Esophagus muscularis mucosa (tissue), 4 donors: Measurements from ENCODE around the gene CELF4. TPM values are rescaled to one million over a fixed set of nuclear protein-coding genes. Genes with fewer than 3 reads are reported as not detected.

Source experiments
- DNase-seq: peaks from one replicate; pipeline ENCODE4 v3.0.0-alpha.2; 2017; ENCODE audit errors: extremely low spot score
- H3K27ac ChIP-seq, 4 donors: fragments of 200-600 bp; sonication (generic); replicated peaks in 1 of 4; 1 replicate in 3 of 4; 2 replicates in 1 of 4; pipeline ENCODE4 v1.5.1; 2016 to 2019; ENCODE audit warnings: mild to moderate bottlenecking in 1 of 4
- H3K27me3 ChIP-seq, 4 donors: fragments of 200-600 bp; sonication (generic); one replicate each; pipeline versions ENCODE4 v1.5.1 to v1.6.0; 2016 to 2019
- H3K36me3 ChIP-seq, 4 donors: fragments of 200-600 bp; sonication (generic); one replicate each; pipeline ENCODE4 v1.5.1; 2016 to 2019
- H3K4me1 ChIP-seq, 4 donors: fragments of 200-600 bp; sonication (generic); one replicate each; pipeline ENCODE4 v1.5.1; 2016 to 2019
- H3K4me3 ChIP-seq, 4 donors: fragments of 200-600 bp; sonication (generic); 1 replicate in 2 of 4; 2 replicates in 2 of 4; pipeline ENCODE4 v1.5.1; 2016 to 2019; ENCODE audit warnings: mild to moderate bottlenecking in 4 of 4, moderate library complexity in 1 of 4
- H3K9me3 ChIP-seq, 4 donors: fragments of 200-600 bp; sonication (generic); 1 replicate in 3 of 4; 2 replicates in 1 of 4; pipeline ENCODE4 v1.5.1; 2016 to 2019
- EP300 ChIP-seq: sonication (generic); formaldehyde crosslinking; IDR thresholded peaks from one replicate; pipeline ENCODE4 v1.6.1; 2017; ENCODE audit warnings: antibody characterized with exemption
- POLR2A ChIP-seq: fragments of 450-650 bp; IDR thresholded peaks from one replicate; pipeline ENCODE4 v1.6.1; 2017; ENCODE audit warnings: antibody characterized with exemption, moderate library complexity, mild to moderate bottlenecking, low read depth
- POLR2AphosphoS5 ChIP-seq, 2 donors: sonication (generic); formaldehyde crosslinking; IDR thresholded peaks; one replicate each; pipeline ENCODE4 v1.6.1; 2017; ENCODE audit warnings: antibody characterized with exemption in 2 of 2
- WGBS: methylation state at CpG from one replicate; pipeline ENCODE4 v1.1.5; 2018; 5-methylcytosine and 5-hydroxymethylcytosine counted together
- intact Hi-C: fragments of 100-400 bp; cut with DNase I; formaldehyde crosslinking; loops from one replicate; pipeline ENCODE4 v1.15.1; 2023
- total RNA-seq, 4 donors: library from RNA; depleted of rRNA; stranded (reverse); fragments of >200 nt; gene quantifications; one replicate each; pipeline versions ENCODE4 v1.1.0 to v1.2.1, GENCODE V29; 2016
- TF ChIP-seq, protein P1 (sequence below), 3 experiments: fragments of 200-600 bp in 2 of 3; fragments of 450-650 bp in 1 of 3; sonication (generic) in 2 of 3; IDR thresholded peaks; one replicate each; pipeline ENCODE4 v1.5.1; 2017 to 2019; ENCODE audit warnings: antibody characterized with exemption in 3 of 3, mild to moderate bottlenecking in 2 of 3, moderate library complexity in 1 of 3

The CELF4 gene
- total RNA-seq, 4 donors from 2014 or later: 0.86 to 1.8 (median 1.7) TPM

DNA sequence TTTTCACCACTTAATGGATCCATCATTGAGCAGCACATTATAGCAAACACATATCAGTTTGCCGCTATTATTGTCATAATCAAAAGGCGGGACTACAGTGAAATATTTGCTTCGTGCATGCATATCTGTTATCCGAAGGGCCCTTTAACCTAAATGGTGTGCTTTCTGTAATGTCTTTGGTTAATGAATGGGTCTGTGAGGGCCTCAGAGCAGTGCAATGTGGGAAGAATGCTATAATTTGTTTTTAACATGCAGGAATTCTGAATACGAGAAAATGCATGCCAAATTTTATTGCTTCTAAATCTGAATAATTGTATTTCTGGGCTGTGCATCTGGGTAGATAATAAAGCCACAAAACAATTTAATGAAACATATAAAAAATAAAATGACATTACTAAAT, 32.8 kb upstream of the CELF4 start:
- intact Hi-C loops: no loop called here
- no peaks in the 10 kb centered on the region for H3K36me3 ChIP-seq
- H3K9me3 ChIP-seq: no peaks in the 10 kb centered on the region
- no peaks in the 10 kb centered on the region for H3K27me3 ChIP-seq
- peak; percentile 37 for DNase-seq
- no peaks in the 10 kb centered on the region for H3K4me1 ChIP-seq
- TF ChIP-seq POLR2A (no peak), EP300 (no peak), POLR2AphosphoS5 (IDR thresholded peaks at IDR 0.05) (no peak)
- TF ChIP-seq, protein P1, sequence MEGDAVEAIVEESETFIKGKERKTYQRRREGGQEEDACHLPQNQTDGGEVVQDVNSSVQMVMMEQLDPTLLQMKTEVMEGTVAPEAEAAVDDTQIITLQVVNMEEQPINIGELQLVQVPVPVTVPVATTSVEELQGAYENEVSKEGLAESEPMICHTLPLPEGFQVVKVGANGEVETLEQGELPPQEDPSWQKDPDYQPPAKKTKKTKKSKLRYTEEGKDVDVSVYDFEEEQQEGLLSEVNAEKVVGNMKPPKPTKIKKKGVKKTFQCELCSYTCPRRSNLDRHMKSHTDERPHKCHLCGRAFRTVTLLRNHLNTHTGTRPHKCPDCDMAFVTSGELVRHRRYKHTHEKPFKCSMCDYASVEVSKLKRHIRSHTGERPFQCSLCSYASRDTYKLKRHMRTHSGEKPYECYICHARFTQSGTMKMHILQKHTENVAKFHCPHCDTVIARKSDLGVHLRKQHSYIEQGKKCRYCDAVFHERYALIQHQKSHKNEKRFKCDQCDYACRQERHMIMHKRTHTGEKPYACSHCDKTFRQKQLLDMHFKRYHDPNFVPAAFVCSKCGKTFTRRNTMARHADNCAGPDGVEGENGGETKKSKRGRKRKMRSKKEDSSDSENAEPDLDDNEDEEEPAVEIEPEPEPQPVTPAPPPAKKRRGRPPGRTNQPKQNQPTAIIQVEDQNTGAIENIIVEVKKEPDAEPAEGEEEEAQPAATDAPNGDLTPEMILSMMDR (IDR thresholded peaks at IDR 0.05): no peak
- no peak overlapping the region for H3K27ac ChIP-seq
- 94% methylated on average over 5 of the region's 5 CpGs for WGBS
- H3K4me3 ChIP-seq: no peak overlapping the region

GRCh38 chr18:37590346-37590745, 24.7 kb upstream of the CELF4 start:
- Histone ChIP-seq H3K4me1 (no peaks in the 10 kb centered on the region), H3K4me3 (no peak overlapping the region), H3K27ac (no peak overlapping the region), H3K27me3 (peaks cover 0 to 9% (median 0%) of the 10 kb centered on the region in 4 donors), H3K36me3 (no peaks in the 10 kb centered on the region), H3K9me3 (peaks cover 0 to 11% (median 6%) of the 10 kb centered on the region in 4 donors)
- no peak for TF ChIP-seq POLR2A
- TF ChIP-seq EP300: no peak
- TF ChIP-seq POLR2AphosphoS5 (IDR thresholded peaks at IDR 0.05): no peak
- TF ChIP-seq, protein P1 (IDR thresholded peaks at IDR 0.05): no peak
- intact Hi-C loops: no loop called here
- WGBS: 100% methylated on average over 1 of the region's 1 CpG
- DNase-seq: no peak

GRCh38 chr18:37588289-37588688, 22.7 kb upstream of the CELF4 start:
- no peak for TF ChIP-seq POLR2AphosphoS5 (IDR thresholded peaks at IDR 0.05)
- TF ChIP-seq, protein P1 (IDR thresholded peaks at IDR 0.05): no peak
- TF ChIP-seq POLR2A: no peak
- no peak for TF ChIP-seq EP300
- intact Hi-C loops: no loop called here

DNA sequence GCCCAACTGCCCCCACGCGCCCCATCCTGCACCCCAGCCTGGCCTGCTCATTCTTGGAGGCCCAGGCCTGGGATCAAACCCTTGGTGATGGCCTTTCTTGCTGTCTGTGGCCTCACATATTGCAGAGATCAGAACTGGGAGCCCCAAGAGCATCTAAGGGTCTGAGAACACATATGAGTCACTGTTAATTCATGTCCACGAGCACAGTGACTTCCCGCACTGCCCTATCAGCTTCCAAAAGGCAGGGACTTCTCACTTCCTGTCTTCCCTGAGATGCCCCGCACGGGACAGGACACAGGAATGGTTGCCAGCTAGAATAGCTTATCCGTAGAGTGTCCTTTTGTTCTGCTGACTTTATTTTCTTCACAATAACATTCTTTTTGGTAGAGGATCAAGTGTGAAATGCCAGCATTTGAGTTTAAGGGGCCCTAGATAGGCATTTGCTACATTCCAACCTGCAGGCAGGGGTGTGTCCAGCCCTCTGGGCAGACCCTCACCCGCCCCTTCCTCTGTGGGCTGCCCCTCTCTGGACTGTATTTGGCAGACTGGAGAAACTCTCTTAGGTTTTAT, 21.1 kb upstream of the CELF4 start:
- Histone ChIP-seq H3K4me3 (no peak overlapping the region), H3K27ac (no peak overlapping the region), H3K27me3 (peaks cover 0 to 11% (median 0%) of the 10 kb centered on the region in 4 donors), H3K36me3 (no peaks in the 10 kb centered on the region), H3K4me1 (no peaks in the 10 kb centered on the region), H3K9me3 (peaks cover 0 to 11% (median 6%) of the 10 kb centered on the region in 4 donors)
- no peak for DNase-seq
- 80% methylated on average over 8 of the region's 8 CpGs for WGBS
- TF ChIP-seq POLR2A (no peak), POLR2AphosphoS5 (IDR thresholded peaks at IDR 0.05) (no peak), EP300 (no peak)
- TF ChIP-seq, protein P1 (IDR thresholded peaks at IDR 0.05): no peak
- intact Hi-C loops: no loop called here

More at GRCh38 chr18:37588289-37588688, 22.7 kb upstream of the CELF4 start:
- peaks cover 0 to 11% (median 6%) of the 10 kb centered on the region in 4 donors for H3K9me3 ChIP-seq
- H3K4me1 ChIP-seq: no peaks in the 10 kb centered on the region
- no peak overlapping the region for H3K4me3 ChIP-seq
- H3K27ac ChIP-seq: no peak overlapping the region
- H3K36me3 ChIP-seq: no peaks in the 10 kb centered on the region
- no peak for DNase-seq
- 77% methylated on average over 2 of the region's 2 CpGs for WGBS
- peaks cover 0 to 11% (median 0%) of the 10 kb centered on the region in 4 donors for H3K27me3 ChIP-seq
